Measurements from ENCODE around the gene IRF3.

IRF3 gene

GRCh38 chr19:49665351-49666119, at the start of gene IRF3, which contains the start of gene BCL2L12:
TSS of gene IRF3 (minus strand) at chr19:49665857. CDS start at chr19:49664838, 1,019 bp downstream.
TSS of gene BCL2L12 (plus strand) at chr19:49665933. CDS start at chr19:49666693, 760 bp downstream.
- DNase-seq (ENCODE audit: low spot score): peak; percentile 98

- no peak for DNase-seq (ENCODE audit: low spot score)
Observed at GRCh38 chr19:49713236-49713845, 47.7 kb upstream of the IRF3 start.

GRCh38 chr19:49712397-49712859, 46.8 kb upstream of the IRF3 start:
- no peak for DNase-seq (ENCODE audit: low spot score)

GRCh38 chr19:49710372-49710951, 44.8 kb upstream of the IRF3 start:
- DNase-seq (ENCODE audit: low spot score): no peak

GRCh38 chr19:49705919-49706318, 40.3 kb upstream of the IRF3 start:
- no peak for DNase-seq (ENCODE audit: low spot score)

GRCh38 chr19:49704888-49705642, 39.4 kb upstream of the IRF3 start:
- no peak for DNase-seq (ENCODE audit: low spot score)

GRCh38 chr19:49701271-49701786, 35.7 kb upstream of the IRF3 start:
- no peak for DNase-seq (ENCODE audit: low spot score)

GRCh38 chr19:49700563-49700962, 34.9 kb upstream of the IRF3 start:
- no peak for DNase-seq (ENCODE audit: low spot score)

- no peak for DNase-seq (ENCODE audit: low spot score)
Observed at GRCh38 chr19:49699364-49699763, 33.7 kb upstream of the IRF3 start.

- DNase-seq (ENCODE audit: low spot score): no peak
Observed at GRCh38 chr19:49696865-49697264, 31.2 kb upstream of the IRF3 start.

- DNase-seq (ENCODE audit: low spot score): no peak
Observed at GRCh38 chr19:49696115-49696514, 30.5 kb upstream of the IRF3 start.

GRCh38 chr19:49692147-49692506, 26.5 kb upstream of the IRF3 start:
- no peak for DNase-seq (ENCODE audit: low spot score)

GRCh38 chr19:49691243-49692146, 25.8 kb upstream of the IRF3 start:
- peak; percentile 59 for DNase-seq (ENCODE audit: low spot score)

- DNase-seq (ENCODE audit: low spot score): peak; percentile 66
Observed at GRCh38 chr19:49690656-49691242, 25.1 kb upstream of the IRF3 start, which contains the start of gene CPT1C. TSS of gene CPT1C (plus strand) at chr19:49691116. CDS start at chr19:49692253, 1,137 bp downstream.

- no peak for DNase-seq (ENCODE audit: low spot score)
Observed at GRCh38 chr19:49690079-49690655, 24.5 kb upstream of the IRF3 start.

GRCh38 chr19:49689133-49690078, 23.7 kb upstream of the IRF3 start, which contains the start of gene ADM5:
TSS of gene ADM5 (plus strand) at chr19:49689594. CDS start at chr19:49689838, 244 bp downstream.
- peak; percentile 40 for DNase-seq (ENCODE audit: low spot score)

GRCh38 chr19:49688531-49689132, 23.0 kb upstream of the IRF3 start:
- no peak for DNase-seq (ENCODE audit: low spot score)

- no peak for DNase-seq (ENCODE audit: low spot score)
Observed at GRCh38 chr19:49687566-49688316, 22.1 kb upstream of the IRF3 start.
